C1 segment of cervical spinal cord (tissue), 14 donors: ENCODE results near the gene CYP27B1.
A peak's percentile ranks its signal among the peaks of the same experiment; 100 is the strongest.

Experiments
- DNase-seq, 14 donors: peaks; one replicate each; lab custom pipeline; 2025; lab: John Stamatoyannopoulos, UW

CYP27B1 gene

GRCh38 chr12:57766464-57767304, at the start of gene CYP27B1:
Gene CYP27B1 (minus strand): TSS chr12:57767078. CDS start chr12:57767041, 37 bp downstream.
- no peak for DNase-seq

- no peak for DNase-seq
Observed at GRCh38 chr12:57816001-57816854, 49.4 kb upstream of the CYP27B1 start.

- peak in 1 of 14 donors; percentile 46 for DNase-seq
Observed at GRCh38 chr12:57815177-57816000, 48.5 kb upstream of the CYP27B1 start.

- no peak for DNase-seq
Observed at GRCh38 chr12:57813971-57814772, 47.3 kb upstream of the CYP27B1 start.

GRCh38 chr12:57813111-57813970, 46.5 kb upstream of the CYP27B1 start:
- no peak for DNase-seq

- DNase-seq = no peak
Observed at GRCh38 chr12:57811028-57811755, 44.3 kb upstream of the CYP27B1 start.

- no peak for DNase-seq
Observed at GRCh38 chr12:57810450-57810849, 43.6 kb upstream of the CYP27B1 start.

GRCh38 chr12:57809425-57809824, 42.5 kb upstream of the CYP27B1 start:
- DNase-seq = no peak

- DNase-seq = no peak
Observed at GRCh38 chr12:57808351-57808750, 41.5 kb upstream of the CYP27B1 start.

- no peak for DNase-seq
Observed at GRCh38 chr12:57807285-57807684, 40.4 kb upstream of the CYP27B1 start.

- DNase-seq = no peak
Observed at GRCh38 chr12:57806677-57807076, 39.8 kb upstream of the CYP27B1 start.

- DNase-seq = peak in 4 of 14 donors; percentile 1 to 61 (median 14)
Observed at GRCh38 chr12:57803319-57803893, 36.5 kb upstream of the CYP27B1 start.

- no peak for DNase-seq
Observed at GRCh38 chr12:57802607-57803006, 35.7 kb upstream of the CYP27B1 start.

- no peak for DNase-seq
Observed at GRCh38 chr12:57800965-57801364, 34.1 kb upstream of the CYP27B1 start.

GRCh38 chr12:57797933-57798332, 31.1 kb upstream of the CYP27B1 start:
- no peak for DNase-seq

GRCh38 chr12:57796996-57797395, 30.1 kb upstream of the CYP27B1 start:
- DNase-seq = no peak

- DNase-seq = no peak
Observed at GRCh38 chr12:57795354-57795753, 28.5 kb upstream of the CYP27B1 start.

GRCh38 chr12:57793920-57794319, 27.0 kb upstream of the CYP27B1 start:
- DNase-seq = no peak

- DNase-seq = no peak
Observed at GRCh38 chr12:57783861-57784260, 17.0 kb upstream of the CYP27B1 start.
